GM23338 (cell line): ENCODE results near the gene CDH12.

Experiments
- EZH2 ChIP-seq: fragments of 200-600 bp; sonication (generic); IDR thresholded peaks from one replicate; pipeline ENCODE4 v1.8.0; 2017; ENCODE audit warnings: antibody characterized with exemption, mild to moderate bottlenecking, low read depth; ENCODE audit not compliant: unreplicated experiment
- EZH2phosphoT487 ChIP-seq: fragments of 200-600 bp; sonication (generic); IDR thresholded peaks from one replicate; pipeline ENCODE4 v1.8.1; 2018; ENCODE audit warnings: antibody characterized with exemption; ENCODE audit not compliant: unreplicated experiment
- JUNB ChIP-seq: IDR thresholded peaks from one replicate; pipeline ENCODE4 v1.6.1; 2016; ENCODE audit warnings: antibody characterized with exemption; ENCODE audit not compliant: unreplicated experiment
- POLR2AphosphoS5 ChIP-seq: IDR thresholded peaks from 2 replicates; pipeline ENCODE4 v1.6.1; 2016; ENCODE audit warnings: antibody characterized with exemption, low read depth
- TF ChIP-seq, protein P1 (sequence below), 2 experiments: fragments of 200-600 bp in 1 of 2; sonication (generic) in 1 of 2; conservative IDR thresholded peaks; 2 replicates each; pipeline versions ENCODE4 v1.5.1 to v1.6.1; 2016 to 2017; ENCODE audit warnings: antibody characterized with exemption in 2 of 2, low read depth in 2 of 2, mild to moderate bottlenecking in 2 of 2, moderate library complexity in 1 of 2
- TF ChIP-seq, protein P2 (sequence below): IDR thresholded peaks from one replicate; pipeline ENCODE4 v1.6.1; 2018; ENCODE audit warnings: antibody characterized with exemption; ENCODE audit not compliant: unreplicated experiment

DNA sequence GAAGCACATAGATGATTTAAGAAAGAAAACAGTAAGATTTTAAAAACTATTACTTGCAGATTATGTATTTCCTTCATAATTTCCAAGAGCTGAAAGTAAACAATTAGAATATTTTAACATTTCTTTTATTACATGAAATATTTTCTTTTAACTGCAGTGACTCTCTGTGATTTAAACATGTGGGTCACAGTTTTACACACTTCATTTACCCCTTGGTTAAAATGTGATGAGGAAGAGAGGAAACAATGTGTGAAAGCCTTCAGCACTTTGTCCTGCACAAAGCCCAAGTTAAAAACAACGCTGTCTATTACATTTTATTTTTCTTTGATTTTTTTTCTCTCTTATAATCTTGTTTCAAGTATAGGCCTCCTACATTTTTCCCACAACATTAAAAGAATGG, 801.3 kb downstream of the CDH12 start:
- TF ChIP-seq, protein P1, sequence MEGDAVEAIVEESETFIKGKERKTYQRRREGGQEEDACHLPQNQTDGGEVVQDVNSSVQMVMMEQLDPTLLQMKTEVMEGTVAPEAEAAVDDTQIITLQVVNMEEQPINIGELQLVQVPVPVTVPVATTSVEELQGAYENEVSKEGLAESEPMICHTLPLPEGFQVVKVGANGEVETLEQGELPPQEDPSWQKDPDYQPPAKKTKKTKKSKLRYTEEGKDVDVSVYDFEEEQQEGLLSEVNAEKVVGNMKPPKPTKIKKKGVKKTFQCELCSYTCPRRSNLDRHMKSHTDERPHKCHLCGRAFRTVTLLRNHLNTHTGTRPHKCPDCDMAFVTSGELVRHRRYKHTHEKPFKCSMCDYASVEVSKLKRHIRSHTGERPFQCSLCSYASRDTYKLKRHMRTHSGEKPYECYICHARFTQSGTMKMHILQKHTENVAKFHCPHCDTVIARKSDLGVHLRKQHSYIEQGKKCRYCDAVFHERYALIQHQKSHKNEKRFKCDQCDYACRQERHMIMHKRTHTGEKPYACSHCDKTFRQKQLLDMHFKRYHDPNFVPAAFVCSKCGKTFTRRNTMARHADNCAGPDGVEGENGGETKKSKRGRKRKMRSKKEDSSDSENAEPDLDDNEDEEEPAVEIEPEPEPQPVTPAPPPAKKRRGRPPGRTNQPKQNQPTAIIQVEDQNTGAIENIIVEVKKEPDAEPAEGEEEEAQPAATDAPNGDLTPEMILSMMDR (conservative IDR thresholded peaks at IDR 0.05; ENCODE audit: low read depth in 2 of 2), result no peak
- TF ChIP-seq POLR2AphosphoS5 (no peak), EZH2 (no peak), EZH2phosphoT487 (no peak), JUNB (no peak)
- TF ChIP-seq, protein P2, sequence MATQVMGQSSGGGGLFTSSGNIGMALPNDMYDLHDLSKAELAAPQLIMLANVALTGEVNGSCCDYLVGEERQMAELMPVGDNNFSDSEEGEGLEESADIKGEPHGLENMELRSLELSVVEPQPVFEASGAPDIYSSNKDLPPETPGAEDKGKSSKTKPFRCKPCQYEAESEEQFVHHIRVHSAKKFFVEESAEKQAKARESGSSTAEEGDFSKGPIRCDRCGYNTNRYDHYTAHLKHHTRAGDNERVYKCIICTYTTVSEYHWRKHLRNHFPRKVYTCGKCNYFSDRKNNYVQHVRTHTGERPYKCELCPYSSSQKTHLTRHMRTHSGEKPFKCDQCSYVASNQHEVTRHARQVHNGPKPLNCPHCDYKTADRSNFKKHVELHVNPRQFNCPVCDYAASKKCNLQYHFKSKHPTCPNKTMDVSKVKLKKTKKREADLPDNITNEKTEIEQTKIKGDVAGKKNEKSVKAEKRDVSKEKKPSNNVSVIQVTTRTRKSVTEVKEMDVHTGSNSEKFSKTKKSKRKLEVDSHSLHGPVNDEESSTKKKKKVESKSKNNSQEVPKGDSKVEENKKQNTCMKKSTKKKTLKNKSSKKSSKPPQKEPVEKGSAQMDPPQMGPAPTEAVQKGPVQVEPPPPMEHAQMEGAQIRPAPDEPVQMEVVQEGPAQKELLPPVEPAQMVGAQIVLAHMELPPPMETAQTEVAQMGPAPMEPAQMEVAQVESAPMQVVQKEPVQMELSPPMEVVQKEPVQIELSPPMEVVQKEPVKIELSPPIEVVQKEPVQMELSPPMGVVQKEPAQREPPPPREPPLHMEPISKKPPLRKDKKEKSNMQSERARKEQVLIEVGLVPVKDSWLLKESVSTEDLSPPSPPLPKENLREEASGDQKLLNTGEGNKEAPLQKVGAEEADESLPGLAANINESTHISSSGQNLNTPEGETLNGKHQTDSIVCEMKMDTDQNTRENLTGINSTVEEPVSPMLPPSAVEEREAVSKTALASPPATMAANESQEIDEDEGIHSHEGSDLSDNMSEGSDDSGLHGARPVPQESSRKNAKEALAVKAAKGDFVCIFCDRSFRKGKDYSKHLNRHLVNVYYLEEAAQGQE, result no peak
